ENCODE measurements around the gene MRPS12. TPM values are rescaled to one million over a fixed set of nuclear protein-coding genes. Genes with fewer than 3 reads are reported as not detected.

MRPS12 gene
- total RNA-seq, 1 donor from 2014 or later: 67.9 TPM

Other genes with a start within 250 kb of the MRPS12 start
- not detected for gene CAPN12, start 186.5 kb upstream of the MRPS12 start, total RNA-seq
- gene LGALS7, start 157.4 kb upstream of the MRPS12 start, total RNA-seq: not detected
- gene LGALS7B, start 141.7 kb upstream of the MRPS12 start, total RNA-seq: not detected
- 0.76 TPM for gene LGALS4, start 118.0 kb upstream of the MRPS12 start, total RNA-seq
- gene ECH1, start 99.2 kb upstream of the MRPS12 start, total RNA-seq: 1,308 TPM
- gene HNRNPL, start 81.0 kb upstream of the MRPS12 start, total RNA-seq: 184 TPM
- 4.1 TPM for gene RINL, start 52.7 kb upstream of the MRPS12 start, total RNA-seq
- 99.8 TPM for gene SIRT2, start 31.3 kb upstream of the MRPS12 start, total RNA-seq
- 17.9 TPM for gene NFKBIB, start 31.0 kb upstream of the MRPS12 start, total RNA-seq
- gene CCER2, start 18.8 kb upstream of the MRPS12 start, total RNA-seq: not detected
- gene SARS2, start 181 bp upstream of the MRPS12 start, total RNA-seq: 16.0 TPM
- 2.3 TPM for gene FBXO17, start 44.8 kb downstream of the MRPS12 start, total RNA-seq
- 15.1 TPM for gene FBXO27, start 101.6 kb downstream of the MRPS12 start, total RNA-seq
- not detected for gene ACP7, start 153.4 kb downstream of the MRPS12 start, total RNA-seq
- gene PAK4, start 194.8 kb downstream of the MRPS12 start, total RNA-seq: 16.2 TPM